HG03097 (cell line): Measurements from ENCODE around the gene AKR1C1.
"Not testable (repeated sequence)": the region's sequence is repeated elsewhere in the genome, so short reads cannot be mapped to it uniquely, and the experiment has no call there.

ENCODE experiments used
- ATAC-seq: cut with Tn5 transposase; IDR thresholded peaks from one replicate; pipeline ENCODE4 v1.9.1; 2021; ENCODE audit not compliant: unreplicated experiment, low FRiP score

The AKR1C1 gene

DNA sequence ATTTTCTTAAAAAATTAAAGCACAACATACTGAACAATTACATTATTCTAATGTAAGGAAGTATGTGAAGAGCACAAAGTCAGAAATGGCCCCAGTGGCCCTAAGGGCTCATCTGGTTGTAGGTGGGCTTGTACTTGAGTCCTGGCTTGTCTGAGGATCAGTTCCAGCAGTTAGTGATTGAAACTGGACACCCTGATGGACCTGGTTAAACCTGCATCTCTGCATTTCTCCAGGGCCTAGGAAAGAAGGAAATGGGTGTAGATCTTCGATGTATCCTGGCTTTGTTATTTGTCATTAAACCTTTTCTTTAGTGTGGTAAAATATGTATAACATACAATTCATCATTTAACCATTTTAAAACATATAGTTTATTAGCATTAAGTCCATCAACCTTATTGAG, 50.2 kb downstream of the AKR1C1 start:
- no peak for ATAC-seq

DNA sequence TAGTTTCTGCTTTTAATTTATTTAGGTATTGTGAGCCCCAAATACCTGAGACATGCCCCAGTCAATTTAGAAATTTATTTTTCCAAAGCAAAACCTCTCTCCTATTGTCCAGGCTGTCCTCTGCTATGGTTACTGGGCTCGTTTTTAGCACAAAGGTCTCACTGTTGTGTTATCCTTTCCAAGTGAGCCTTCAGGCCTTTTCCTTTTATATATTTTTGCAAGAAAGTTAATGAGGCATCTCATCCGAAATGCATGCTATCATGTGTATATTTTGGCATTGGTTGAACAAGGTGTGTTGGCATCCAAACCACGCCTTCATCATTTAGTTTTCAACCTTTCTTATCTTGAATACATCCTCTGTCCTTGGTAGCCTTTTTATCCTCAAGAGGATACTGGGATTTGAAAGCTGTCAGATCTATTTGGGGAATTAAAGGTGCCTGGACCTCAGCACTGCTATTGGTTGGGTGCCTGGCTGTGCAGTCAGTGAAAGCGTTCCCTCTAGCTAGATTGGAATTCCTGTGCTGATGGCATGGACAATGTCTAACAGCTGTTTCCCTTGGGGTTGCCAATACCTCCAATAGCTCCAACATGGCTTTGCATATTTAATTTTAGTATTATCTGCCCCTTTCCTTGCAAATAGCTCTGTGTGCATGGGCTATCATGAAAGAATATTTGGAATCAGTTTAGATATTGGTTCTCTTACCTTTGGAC, 51.1 kb downstream of the AKR1C1 start:
- not testable (repeated sequence) for ATAC-seq

DNA sequence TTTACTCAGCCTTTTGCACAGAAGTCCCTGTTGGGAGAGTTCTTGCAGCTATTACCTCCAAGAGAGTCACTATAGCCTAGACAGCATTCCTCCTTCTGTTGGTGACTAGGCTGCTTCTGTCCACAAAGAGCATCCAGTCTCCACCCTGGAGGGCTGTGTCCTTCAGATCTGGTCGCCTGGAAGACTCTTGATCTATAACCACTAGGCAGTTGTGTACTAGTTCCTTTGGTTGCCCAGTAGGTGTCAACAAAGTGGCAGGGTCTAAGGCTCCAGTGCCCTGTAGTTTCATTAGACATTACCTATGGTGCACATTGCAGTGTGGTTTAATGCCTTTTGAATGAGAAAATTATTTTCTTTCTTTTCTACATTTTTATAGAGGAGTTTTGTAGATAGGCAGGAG, 51.7 kb downstream of the AKR1C1 start:
- no peak for ATAC-seq

DNA sequence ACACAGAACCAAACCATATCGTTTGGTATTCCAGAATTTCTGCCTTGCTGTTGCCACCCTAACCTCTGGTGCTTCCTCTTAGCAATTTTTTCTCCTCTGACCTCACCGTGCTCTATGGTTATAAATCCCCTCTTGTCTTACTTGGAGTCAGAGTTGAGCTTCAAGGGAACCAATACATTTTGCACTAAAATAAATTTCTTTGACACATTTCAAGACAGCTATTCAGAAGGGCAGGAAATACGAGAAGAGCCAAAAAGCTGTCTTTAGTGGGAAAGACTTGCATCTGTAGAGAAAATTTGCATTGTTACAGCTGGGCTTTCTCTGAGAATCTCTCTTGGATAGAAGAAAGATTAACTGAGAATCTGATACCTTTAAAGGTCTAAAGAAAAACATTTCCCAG, 54.9 kb downstream of the AKR1C1 start:
- no peak for ATAC-seq

DNA sequence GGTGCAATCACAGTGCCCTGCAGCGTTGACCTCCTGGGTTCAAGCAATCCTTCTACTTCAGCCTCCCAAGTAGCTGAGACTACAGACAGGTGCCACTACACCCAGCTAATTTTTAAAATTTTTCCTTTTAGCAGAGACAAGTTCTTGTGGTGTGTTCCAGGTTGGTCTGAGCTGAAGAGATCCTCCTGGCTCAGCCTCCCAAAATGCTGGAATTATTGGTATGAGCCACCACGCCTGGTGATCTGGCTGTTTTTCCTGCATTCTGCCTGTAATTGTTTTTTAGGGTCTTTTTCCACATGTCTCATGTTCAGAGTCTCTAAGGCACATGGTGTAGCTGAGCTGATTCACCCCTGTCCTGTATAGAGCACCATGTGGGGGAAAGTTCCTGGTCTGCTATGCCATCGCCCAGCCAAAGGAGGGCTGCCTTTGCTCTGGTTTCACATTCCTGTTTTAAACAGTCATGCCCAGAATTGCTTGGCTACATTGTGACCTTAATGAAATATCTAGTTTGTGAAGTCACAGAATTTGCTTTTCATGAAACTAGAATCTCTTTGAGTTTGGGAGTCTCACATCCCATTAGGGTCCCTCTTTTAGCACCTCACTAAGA, 55.6 kb downstream of the AKR1C1 start:
- ATAC-seq, result not testable (repeated sequence)

DNA sequence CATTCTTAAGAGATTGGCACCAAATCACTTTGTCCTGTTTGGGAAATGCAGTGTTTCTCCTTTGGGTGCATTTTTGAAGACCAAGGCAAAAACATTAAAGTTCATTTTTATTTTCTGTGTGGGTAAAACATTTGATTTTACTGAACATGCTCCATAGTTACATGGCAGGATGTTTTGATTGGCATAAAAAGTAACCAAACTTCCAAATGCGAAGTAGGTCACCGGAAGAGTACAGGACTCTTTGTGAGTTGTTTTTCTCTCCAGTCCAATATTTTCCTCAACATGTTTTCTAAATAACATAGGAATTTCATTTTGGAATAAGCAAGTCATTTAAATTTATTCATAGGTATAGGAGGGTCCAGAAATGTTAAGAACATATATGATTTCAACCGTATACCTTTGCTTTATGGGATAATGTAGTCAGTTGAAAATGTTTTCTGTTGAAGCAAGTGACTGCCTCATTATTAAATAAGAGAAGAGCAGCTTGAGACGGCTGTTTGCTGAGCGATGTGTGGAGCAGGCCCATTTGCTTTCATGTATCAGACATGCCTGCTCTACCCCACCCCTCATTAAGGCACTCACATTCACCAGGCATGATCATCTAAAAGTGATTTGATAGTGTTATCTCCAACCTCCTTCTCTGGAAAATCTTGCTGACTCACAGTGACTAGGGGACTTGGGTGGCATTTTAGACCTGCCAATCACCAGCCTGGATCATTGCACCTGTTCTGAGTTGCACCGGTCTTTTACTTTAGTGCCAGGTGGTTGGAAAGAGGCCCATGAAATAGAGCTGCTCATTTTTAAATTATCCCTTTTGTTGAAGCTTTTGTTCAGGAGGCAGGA, 56.8 kb downstream of the AKR1C1 start:
- ATAC-seq, result not testable (repeated sequence)

DNA sequence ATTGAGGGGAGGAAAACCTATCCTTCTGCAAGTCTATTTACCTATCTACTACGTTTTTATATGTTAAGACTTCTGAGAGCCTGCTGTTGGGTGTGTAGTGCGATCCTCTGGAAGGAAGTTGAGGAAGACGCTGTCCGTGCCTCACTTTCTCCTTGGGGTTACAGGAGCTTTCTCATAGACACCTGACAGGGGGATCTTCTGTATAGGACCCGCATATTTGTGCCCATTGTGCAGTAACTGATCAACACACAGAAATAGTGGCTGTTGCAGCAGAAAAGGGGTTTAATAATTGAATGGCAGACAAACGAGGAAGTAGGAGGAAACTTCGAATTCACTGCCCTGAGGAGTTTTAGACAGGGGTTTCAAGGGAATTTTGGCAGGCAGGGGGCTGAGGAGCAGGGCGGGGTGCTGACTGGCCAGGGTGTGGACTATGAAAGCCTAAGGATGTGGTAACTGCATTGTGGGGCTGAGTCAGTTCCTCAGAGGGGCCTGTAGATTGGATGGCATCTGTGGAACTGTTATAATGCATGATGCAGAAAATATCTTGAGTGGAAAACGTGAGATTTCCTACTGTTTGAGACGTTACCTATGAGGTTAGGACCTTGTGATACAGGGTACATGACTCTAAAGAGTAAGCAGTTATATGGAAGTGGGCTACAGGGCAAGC, 58.5 kb downstream of the AKR1C1 start:
- not testable (repeated sequence) for ATAC-seq

DNA sequence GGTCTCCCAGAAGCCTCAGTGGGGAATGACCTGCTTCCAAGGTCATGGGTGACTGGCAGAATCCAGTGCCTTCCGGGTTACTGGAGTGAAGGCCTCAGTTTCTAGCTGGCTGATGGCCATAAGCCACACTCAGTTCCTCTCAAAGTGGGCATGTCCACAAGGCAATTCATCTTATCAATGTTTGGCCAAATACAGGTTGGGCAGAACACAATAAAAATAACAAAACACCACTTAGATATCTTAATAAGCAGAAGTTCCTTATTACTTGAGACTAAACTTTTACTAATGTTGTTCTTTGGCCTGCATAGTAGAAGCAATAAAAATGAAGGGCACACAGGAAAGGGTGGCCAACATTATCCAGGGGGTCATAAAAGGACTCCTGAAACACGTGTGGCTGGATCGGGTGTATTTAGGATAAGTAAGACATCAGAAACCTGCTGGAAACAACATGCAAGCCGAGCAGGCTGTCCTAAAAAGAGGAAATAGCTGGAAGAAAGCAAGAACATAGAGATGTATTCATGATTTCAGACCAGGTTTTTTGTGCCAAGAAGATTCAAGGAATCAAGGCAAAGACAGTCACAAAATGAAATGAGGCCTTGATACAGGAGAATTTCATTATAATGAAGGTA, 60.1 kb downstream of the AKR1C1 start:
- no peak for ATAC-seq

DNA sequence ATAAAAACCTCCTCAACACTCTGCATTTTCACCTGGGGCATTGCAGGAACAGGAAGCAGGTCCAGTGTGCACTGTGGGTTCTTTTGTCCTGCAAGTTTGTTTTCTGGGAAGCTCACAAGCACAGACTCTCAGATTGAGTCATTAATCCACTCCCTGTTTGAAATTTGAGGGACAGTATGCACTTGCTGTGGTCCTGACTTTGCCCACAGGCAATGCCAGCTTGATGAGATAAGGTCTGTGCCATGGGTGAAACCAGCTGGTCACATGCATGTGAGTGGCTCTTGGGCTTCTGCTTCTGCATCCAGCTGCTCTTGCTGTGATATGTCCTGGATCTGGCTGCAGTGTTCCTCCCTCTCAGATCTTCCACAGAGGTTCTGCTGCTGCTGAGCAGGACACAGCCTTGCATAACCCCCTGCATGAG, 62.3 kb downstream of the AKR1C1 start:
- ATAC-seq, result not testable (repeated sequence)

DNA sequence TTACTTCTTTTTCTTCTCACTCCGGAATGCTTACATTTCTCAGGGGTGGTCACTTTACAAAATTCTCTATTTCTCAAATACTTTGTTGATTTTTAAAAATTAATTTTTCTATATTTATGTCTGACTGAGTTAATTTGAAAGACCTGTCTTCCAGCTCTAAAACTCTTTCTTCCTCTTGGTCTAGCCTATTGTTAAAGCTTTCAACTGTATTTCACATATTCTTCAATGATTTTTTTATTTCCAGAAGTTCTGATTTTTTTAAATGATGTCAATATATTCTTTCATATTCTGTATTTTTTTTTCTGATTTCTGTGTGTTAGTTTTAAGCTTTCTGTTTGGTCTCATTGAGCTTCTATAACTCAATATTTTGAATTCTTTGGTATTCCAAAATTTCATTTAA, 67.8 kb downstream of the AKR1C1 start:
- ATAC-seq, result no peak

DNA sequence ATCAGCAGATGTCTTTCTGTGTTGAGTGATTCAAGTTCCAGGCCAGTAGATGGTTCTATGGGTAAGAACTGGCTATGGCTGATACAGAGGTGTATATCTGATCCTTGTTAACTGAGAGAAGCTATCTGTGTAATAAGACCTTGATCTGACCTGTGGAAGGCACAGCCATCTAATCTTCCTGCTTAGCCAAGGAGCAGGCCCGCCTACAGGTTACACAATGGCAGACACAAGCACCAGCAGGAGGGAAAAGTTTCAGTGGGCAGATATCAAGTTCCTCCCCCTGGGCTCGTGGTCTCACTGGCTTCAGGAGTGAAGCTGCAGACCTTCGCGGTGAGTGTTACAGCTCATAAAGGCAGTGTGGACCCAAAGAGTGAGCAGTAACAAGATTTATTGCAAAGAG, 68.4 kb downstream of the AKR1C1 start:
- ATAC-seq, result not testable (repeated sequence)

DNA sequence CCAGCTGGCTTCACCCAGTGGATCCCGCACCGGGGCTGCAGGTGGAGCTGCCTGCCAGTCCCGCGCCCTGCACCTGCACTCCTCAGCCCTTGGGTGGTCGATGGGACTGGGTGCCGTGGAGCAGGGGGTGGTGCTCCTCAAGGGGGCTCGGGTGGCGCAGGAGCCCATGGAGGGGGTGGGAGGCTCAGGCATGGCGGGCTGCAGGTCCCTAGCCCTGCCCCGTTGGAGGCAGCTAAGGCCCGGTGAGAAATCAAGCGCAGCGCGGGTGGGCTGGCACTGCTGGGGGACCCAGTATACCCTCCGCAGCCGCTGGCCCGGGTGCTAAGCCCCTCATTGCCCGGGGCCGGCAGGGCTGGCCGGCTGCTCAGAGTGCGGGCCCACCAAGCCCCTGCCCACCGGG, 69.2 kb downstream of the AKR1C1 start:
- ATAC-seq, result not testable (repeated sequence)
